HG03095 (cell line): Measurements from ENCODE around the gene SMIM41.

ENCODE experiments used
- ATAC-seq: cut with Tn5 transposase; IDR thresholded peaks from one replicate; pipeline ENCODE4 v1.9.1; 2021; ENCODE audit warnings: moderate library complexity; ENCODE audit not compliant: unreplicated experiment

The SMIM41 gene

DNA sequence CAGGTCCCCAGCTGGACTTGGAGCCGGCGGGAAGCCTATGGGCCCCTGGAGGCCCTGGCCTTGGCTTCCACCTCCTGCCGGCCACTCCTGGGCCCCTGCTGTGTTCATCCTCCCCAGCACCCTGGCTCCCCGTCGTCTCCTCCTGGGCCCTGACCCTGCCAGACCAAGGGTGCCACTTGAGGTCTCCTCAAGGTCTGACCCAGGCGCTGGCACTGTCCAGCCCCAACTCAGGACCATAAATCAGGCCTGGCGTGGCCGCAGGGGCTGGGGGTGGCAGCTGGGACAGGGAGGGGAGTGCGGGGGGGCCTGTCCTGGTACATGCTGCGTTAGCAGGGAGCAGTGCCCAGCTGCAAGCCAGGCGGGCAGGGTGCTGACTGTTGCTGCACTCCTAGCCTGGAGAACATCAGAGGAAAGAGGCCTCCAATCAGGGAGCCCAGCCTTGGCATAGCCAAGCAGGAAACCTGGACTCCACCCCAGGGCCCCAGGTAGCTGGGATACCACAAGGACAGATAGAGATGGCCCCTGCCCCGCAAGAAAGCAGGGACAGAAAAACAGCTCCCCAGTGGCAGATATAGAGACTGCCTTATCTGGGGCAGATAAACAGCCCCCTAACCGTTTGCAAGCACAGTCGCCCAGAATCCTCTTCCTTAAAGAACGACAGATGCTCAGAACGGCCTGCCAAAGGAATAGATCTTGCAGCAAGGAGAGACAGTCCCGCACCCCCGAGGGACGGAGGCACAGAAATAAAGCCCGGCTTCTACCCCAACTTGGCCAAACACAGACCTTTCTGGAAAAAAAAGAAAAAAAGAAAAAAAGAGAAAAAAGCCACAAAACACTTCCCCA, 16.2 kb upstream of the SMIM41 start:
- no peak for ATAC-seq

DNA sequence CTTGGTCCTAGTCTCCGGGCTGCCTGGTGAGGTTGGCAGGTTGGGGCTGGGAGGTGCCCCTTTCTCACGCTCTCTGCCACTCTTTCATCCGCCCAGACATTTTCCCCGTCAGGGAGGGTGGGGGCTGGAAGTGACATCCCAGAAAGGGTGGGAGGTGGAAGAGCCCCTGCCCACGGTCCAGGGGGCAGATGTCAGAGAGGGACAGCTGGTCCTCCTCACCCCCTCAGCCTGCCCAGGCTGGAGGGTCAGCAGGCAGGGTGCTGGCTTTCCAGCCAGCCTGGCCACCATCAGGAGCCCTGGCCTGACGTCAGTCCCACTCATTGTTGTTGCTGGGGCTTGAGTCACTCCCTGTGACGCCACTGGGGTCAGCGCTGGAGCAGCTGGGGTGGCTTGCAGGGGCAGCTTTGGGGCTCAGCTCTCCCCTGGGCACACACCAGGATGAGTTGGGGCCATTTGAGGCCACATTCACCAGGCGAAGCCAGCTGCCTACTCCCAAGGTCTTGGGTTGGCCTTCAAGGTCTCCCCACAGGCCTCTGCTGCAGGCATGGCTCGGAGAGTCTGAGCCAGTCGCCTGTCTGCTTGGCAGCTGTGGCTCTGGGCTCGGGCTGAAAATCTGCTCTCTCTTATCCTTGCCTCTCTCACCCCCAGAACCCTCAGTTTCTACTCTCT, 15.4 kb upstream of the SMIM41 start:
- ATAC-seq = no peak

DNA sequence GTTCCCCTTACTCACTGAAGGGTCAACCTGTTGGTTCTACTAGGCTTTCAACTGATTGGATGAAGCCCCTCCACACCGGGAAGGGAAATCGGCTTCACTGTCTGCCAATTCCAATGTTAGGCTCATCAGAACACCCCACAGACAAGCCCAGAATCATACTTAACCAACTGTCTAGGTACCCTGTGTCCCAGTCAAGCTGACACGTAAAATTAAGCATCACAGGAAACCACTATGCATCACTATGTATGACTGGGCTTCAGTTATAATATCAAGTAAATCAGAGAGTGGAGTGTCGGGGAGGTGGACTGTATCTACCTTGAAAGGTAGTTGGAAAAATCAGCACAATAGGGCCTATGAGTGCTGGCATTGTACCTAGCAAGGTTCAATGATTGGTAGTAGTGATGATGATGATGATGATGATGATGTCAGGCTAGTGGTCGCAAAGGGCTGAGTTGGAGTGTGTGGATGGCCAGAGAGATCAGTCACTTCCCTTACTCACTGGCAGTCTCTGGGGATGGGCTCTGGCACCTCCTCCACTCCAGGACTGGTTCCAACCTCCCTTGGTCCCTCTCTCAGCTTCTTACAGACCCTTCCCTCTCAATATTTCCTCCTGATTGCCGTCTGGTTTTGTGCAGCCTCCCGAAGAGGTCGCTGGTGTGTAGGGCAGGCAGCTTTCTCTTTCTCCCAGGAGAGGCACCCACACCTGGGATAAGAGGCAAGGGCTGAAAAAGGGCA, 13.0 kb upstream of the SMIM41 start:
- ATAC-seq = no peak

DNA sequence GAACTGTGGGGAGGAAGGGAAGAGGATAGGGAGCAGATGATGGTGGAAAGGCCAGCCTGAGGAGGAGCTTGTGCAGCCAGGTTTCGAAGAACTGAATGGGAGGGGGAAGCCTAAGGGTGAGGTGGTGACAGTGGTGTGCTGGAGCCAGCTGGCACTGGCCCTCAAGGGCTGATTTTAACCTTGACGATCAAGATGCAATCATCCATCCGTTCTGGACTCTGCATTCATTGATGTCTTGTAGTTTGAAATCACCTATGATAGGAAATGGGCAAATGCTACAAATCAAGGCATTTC, 12.5 kb upstream of the SMIM41 start:
- no peak for ATAC-seq

DNA sequence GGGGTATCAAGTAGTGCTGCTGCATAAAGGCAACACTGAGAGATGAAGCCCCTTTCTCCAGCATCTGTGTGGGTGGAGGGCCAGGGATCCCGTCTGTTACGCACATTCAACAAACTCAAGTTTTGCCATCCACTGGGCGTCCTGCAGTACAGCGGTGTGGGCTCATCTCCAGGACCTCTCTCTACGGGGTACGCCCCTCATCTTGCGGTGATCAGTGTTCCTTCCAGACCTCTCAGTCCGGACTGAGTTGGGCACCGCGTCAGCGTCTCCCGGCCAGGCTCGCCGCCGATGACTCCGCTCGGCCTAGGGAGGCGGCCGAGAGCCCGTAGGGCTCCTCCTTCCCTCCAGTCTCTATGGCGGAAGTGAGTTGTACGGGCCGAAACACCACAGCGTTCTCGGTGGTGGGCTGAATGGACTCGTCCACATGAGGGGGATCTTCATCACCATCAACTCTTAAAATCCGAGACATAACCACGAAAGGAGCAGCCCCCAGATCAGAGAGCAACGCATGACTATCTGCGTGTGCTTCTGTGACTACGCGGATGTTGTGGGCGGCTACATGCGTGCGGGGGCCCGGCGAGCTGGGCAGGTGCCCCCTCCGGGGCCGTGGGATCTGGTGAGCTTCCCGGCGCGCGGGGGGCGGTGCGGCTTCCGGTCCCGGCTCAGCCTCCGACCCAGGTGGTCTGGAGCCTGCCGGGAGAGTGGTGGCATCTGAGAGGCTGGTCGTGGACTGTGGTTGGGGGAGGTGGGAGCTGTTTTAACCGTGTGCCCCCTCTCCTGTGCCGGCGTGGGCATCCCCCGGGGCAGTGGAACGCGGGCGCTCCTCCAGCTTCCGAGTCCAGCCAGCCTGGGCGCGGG, 9.9 kb upstream of the SMIM41 start, which contains the start of gene ATG101:
TSS of gene ATG101 (plus strand) at position 652 of the 858 bp plus-strand sequence. CDS start 3,673 bp downstream, outside the sequence.
- ATAC-seq = peak; percentile 92

DNA sequence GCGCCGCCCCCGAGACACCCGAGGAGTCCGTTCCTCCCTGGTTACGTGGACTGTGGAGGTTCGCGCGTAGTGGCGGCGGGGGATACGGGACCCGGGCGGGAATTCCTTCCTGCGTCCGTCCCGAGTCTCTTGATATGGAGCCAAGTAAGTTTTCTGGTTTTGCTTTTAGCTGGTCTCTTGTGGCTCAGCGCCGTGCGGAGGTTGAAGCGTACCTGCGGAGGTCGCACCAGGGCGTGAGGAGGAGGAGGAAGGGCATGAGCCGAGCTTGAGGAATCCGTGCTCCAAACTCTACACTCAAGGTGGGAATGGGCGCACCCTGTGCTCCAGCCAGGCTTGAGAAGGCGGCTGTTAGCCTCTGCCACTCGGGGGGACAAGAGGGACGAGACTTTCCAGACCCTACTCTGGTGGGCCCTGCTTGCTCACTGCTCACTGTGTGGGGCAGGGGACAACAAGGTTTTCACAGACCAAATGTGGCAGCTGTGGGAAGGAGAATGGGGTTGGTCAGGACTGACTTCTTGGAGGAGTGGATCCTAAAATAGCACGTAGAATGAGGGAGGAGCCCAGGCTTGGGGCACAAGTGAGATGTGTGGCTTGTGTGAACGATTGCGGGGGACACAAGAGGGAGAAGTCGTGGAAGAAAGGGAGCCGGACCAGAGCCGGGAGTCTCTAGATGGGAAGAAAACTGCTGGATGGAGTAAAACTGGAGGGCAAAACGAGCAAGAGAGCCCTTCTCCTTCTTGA, 9.1 kb upstream of the SMIM41 start:
- peak; percentile 18 for ATAC-seq

DNA sequence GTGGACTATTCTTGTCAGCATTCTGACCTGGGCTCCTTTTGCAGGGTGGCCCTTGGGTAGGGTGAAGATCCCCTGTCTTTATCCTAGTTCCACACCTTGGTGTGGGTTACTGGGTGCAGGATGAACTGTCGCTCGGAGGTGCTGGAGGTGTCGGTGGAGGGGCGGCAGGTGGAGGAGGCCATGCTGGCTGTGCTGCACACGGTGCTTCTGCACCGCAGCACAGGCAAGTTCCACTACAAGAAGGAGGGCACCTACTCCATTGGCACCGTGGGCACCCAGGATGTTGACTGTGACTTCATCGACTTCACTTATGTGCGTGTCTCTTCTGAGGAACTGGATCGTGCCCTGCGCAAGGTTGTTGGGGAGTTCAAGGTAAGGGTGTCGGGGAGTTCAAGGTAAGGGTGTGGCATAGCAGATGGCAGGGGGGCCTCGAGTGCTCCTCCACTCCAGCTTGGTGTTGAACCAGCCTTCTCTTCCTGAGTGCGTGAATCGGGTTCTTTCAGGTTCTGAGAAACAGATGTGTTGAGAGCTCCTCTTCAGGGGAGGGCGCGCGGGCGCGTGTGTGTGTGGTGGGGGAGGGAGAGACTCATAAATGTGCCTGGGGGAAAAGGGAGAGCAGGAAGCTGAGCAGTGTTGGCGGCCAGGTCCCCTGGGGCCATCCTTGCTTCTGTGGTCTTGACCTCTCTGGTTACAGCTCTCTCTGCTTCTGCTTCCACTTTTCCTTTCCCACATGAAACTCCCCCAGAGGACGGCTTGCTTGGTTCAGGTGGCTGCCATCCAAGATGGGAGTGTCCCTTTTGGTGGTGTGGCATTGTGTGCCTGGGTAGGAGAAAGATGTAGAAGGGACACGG, 5.7 kb upstream of the SMIM41 start:
- no peak for ATAC-seq

DNA sequence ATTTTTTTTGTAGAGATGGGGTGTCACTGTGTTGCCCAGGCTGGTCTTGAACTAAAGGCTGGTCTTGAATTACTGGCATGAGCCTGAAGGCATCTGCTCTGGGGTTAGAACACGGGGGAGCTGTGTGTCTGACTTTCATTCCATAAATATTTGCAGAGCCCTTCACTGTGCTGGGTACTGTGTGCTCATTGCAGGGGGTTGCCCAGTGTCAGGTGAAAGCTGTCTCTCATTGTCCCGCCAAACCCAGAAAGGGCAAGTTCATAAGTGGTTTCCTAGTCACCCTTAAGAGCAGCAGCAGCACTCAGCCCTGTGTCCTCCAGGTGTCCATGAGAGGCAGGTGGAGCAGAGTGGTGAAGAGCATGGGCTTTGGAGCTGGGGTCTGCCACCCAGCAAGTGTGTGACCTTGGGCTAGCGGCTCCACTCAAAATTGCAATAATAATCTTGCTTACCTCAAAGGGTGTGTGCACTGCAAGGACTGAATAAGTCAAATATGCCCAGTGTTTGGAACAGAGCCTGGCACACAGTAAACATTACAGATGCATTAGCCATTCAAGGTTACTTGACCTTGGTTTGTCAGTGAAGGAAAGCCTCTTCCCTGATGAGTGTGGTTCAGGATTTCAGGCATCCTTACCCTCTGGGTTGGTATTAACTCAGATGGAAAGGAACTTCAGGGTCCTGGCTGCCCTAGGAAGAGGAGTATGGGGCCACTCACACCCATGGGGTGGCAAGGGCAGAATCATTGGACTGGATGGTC, 4.4 kb upstream of the SMIM41 start:
- no peak for ATAC-seq

DNA sequence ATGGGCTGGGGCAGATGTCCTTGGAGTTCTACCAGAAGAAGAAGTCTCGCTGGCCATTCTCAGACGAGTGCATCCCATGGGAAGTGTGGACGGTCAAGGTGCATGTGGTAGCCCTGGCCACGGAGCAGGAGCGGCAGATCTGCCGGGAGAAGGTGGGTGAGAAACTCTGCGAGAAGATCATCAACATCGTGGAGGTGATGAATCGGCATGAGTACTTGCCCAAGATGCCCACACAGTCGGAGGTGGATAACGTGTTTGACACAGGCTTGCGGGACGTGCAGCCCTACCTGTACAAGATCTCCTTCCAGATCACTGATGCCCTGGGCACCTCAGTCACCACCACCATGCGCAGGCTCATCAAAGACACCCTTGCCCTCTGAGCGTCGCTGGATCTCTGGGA, 2.7 kb upstream of the SMIM41 start:
- ATAC-seq = no peak

DNA sequence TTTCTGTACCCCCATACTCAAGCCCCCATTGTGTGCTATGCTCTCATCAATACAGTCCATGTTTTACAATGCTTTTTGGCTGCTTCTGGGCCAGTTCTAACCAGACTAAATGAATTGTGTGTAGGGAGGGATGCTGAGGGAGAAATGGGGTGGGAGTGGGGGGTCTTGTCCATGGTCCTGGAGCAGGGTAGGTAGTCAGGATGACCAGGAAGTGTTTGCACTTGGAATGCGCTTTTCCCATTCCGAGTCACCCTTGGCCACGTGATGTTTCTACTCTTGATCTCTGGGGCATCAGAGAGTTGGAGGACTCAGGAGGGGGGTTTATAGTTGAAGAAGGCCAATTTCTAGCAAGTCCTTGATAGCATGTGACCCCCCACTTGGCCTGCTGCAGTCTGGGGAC, 1.2 kb upstream of the SMIM41 start:
- ATAC-seq = no peak

DNA sequence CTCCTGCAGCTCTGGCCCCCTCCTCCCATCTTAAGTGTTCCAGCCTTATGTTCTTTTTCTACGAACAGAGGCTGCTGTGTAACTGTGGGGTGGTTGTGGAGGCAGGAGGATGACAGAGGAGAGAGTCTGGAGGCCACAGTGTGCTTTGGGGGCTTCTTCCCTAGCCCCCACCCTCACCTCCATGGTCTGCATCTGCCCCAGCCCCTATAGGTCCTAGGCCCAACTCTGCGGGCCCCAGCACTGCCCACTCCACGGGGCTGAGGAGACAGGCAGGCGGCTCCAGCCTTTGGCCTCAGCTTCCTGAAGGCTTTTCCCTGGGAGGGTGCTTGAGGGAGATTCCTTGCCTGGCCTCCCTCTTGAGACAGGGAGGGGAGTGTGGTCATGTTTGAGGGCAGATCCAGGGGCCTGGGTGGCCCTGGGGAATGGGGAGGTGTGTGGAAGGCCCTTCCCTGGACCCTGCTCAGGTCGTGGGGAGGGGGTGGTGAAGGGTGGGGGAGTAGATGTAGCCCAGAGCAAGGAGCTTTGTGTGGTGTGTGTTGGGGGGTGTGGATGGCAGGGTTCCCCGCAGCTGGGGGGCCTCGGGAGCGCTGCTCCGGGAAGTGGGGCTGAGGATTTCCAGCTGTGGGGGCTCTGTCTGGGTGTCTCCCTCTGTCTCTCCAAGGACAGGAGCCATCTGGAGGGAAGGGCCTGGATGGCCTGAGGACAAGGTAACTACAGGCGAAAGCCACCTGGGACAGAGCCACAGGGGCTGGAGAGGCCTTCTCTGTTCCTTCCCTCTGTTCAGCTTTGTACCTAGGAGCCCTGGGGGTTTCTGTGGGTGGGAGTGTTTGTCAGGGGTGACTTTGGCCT, 1.1 kb downstream of the SMIM41 start:
- no peak for ATAC-seq

DNA sequence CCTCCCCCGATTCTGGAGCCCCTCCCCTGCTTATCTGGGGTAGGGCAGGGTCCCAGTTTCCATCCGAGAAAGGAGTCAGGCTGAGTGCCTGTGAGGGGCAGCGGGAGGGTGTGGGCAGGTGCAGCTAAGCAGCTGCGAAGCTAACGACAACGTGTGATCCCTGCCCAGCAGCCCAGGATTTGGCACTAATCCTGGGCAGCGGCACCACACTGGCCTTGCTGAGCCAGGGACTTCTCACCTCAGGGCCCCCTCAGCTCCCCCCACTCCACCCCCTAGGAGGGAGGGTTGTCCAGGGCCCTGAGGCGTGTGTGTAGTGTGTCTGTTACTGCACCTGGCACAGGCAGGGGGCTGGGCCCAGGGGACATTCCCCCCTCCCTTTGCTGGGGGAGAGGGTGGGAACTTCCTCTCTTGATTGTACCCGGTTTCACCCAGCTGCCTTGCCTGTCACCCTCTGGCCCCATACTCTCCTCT, 1.8 kb downstream of the SMIM41 start:
- peak; percentile 51 for ATAC-seq

DNA sequence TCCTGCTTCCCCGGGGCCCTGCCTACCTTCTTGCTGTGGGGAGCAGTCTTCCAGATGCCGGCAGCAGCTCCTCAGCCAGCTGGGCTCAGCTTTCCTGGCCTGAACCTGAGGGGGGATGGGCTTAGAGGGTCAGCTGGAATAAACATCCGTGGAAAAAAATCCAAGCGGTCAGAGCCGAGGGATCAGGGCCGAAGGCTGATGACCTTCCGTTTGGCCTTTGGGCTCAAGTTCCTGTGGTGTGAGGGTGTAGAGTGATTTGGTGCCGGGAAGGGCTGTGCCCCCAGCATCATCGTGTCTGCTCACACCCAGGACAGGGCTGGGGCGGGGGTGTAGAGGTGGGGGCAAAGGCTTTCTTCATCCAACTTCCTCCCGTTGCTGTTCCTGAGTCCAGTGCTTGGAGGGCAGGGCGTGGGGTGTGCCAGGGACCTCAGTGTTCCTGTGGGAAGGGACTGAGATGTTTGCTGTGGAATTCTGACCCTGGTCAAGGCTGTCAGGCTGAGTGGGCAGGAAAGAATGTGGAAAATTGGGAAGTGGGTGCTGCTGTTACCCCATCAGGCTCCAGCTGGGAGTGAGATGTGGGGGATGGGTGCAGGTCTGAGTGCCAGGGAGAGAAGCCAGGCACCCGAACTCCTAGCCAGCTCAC, 2.6 kb downstream of the SMIM41 start:
- ATAC-seq = no peak

DNA sequence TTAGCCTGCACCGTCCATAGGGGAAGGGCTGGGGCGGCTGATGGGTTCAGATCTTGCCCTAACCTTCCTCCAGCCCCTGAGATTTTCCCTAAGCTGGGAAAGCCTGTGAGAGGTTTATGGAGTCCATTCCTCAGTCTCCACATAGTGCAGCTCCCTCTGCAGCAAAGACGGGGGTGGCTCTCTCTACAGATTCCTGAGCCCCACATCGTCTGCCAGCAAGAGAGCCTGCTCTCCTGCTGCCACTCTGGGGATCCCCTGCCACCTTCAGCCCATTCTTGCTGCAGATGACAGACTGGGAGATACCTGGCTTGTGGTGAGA, 3.1 kb downstream of the SMIM41 start:
- ATAC-seq = no peak

DNA sequence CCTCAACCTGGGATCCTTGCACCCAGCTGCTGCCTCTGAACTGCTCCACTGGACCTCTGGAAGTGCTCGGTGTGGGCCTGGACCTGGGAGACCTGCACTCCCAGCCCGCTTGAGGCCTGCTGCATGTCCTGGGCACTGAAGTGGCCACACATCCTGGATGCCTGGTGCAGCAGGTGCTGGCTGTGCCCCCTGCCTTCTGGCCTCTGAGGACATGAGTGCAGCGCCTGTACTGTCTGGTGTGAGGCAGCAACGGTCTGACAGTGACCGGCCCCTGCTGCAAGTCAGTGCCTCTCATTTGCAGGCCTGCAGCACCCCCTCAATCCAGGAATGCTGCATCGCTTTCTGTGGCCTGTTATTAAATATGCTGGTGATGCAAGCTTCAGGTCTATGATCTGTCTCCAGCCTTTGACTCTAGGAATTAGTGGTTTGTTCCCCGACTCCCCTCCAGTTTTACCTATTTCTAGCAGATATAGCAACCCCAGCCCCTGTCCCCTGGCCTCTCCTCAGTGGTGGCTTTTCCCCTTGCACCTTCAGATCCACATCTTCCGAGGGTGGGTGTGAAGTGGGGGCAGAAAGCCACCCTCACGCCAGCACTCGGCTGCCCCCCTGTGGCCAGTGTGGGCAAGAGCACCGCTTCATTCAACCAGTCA, 3.6 kb downstream of the SMIM41 start:
- ATAC-seq = no peak

DNA sequence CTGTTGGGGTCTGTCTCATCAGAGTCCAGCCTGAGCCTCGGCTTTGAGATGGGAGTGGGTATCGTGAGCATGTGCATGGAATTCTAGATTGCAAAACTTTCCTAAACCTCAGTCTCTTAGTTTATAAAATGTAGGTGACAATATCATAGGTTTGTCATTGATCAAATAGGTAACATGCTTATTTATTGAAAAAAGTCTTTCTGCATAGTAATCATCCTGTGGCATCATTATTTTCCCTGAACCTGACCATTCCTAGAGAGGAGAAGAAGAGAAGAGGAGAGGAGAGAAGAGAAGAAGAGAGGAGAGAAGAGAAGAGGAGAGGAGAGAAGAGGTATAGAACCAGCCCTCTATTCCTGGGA, 4.1 kb downstream of the SMIM41 start:
- no peak for ATAC-seq
